Astrocyte (in vitro differentiated cells and primary cell): ENCODE measurements around the gene RPL10. TPM values are rescaled to one million over a fixed set of nuclear protein-coding genes. Genes with fewer than 3 reads are reported as not detected.

Source experiments
- DNase-seq: peaks from one replicate; pipeline ENCODE4 v3.0.0-alpha.2; 2010; ENCODE audit warnings: low read depth
- FAIRE-seq: peaks from 2 replicates; lab custom pipeline; 2011; peaks lifted over from hg19 to GRCh38; lab: Jason Lieb, UNC
- H2AFZ ChIP-seq: 2 replicates; pipeline ENCODE4 v1.6.0; 2012; ENCODE audit warnings: low read depth, low read length, inconsistent platforms
- H3K27ac ChIP-seq: 2 replicates; pipeline ENCODE4 v1.5.1; 2011; ENCODE audit warnings: low read depth, low read length, inconsistent platforms
- H3K27me3 ChIP-seq: 2 replicates; pipeline ENCODE4 v1.6.0; 2011; ENCODE audit warnings: low read length, inconsistent platforms; ENCODE audit not compliant: insufficient read depth
- H3K36me3 ChIP-seq: 2 replicates; pipeline ENCODE4 v1.5.1; 2011; ENCODE audit warnings: low read length, inconsistent platforms; ENCODE audit not compliant: insufficient read depth
- H3K4me1 ChIP-seq: 2 replicates; pipeline ENCODE4 v1.5.1; 2011; ENCODE audit warnings: low read length, inconsistent platforms; ENCODE audit not compliant: insufficient read depth
- H3K4me2 ChIP-seq: 2 replicates; pipeline ENCODE4 v1.6.0; 2012; ENCODE audit warnings: low read length, inconsistent platforms
- H3K4me3 ChIP-seq: 2 replicates; pipeline ENCODE4 v1.5.1; 2011; ENCODE audit warnings: low read depth, mild to moderate bottlenecking, low read length, inconsistent platforms; ENCODE audit not compliant: insufficient read depth
- H3K79me2 ChIP-seq: 2 replicates; pipeline ENCODE4 v1.6.0; 2012; ENCODE audit warnings: mild to moderate bottlenecking, low read length, inconsistent platforms; ENCODE audit not compliant: insufficient read depth
- H3K9ac ChIP-seq: 2 replicates; pipeline ENCODE4 v1.6.0; 2012; ENCODE audit warnings: mild to moderate bottlenecking, low read length, inconsistent platforms
- H3K9me3 ChIP-seq: 2 replicates; pipeline ENCODE4 v1.5.1; 2012; ENCODE audit warnings: low read depth, mild to moderate bottlenecking, low read length, inconsistent platforms; ENCODE audit not compliant: insufficient read depth
- H4K20me1 ChIP-seq: 2 replicates; pipeline ENCODE4 v1.6.0; 2012; ENCODE audit warnings: low read length, inconsistent platforms; ENCODE audit not compliant: insufficient read depth
- H3K27ac Mint-ChIP-seq: one replicate; pipeline ENCODE4 v1.8.0; 2021; ENCODE audit warnings: mild to moderate bottlenecking, mixed read lengths; ENCODE audit not compliant: unreplicated experiment
- H3K27me3 Mint-ChIP-seq: one replicate; pipeline ENCODE4 v1.8.0; 2021; ENCODE audit warnings: low read depth, mixed read lengths; ENCODE audit not compliant: unreplicated experiment
- H3K36me3 Mint-ChIP-seq: one replicate; pipeline ENCODE4 v1.8.0; 2021; ENCODE audit warnings: low read depth, mixed read lengths; ENCODE audit not compliant: unreplicated experiment
- H3K4me1 Mint-ChIP-seq: one replicate; pipeline ENCODE4 v1.8.0; 2021; ENCODE audit warnings: low read depth, mixed read lengths; ENCODE audit not compliant: unreplicated experiment
- H3K4me3 Mint-ChIP-seq: one replicate; pipeline ENCODE4 v1.8.0; 2021; ENCODE audit warnings: mild to moderate bottlenecking, moderate library complexity, mixed read lengths; ENCODE audit not compliant: unreplicated experiment
- H3K9me3 Mint-ChIP-seq: one replicate; pipeline ENCODE4 v1.8.0; 2021; ENCODE audit warnings: mild to moderate bottlenecking, mixed read lengths; ENCODE audit not compliant: unreplicated experiment
- CTCF ChIP-seq: IDR thresholded peaks from 2 replicates; pipeline ENCODE4 v1.5.1; 2011; ENCODE audit warnings: low read depth, mild to moderate bottlenecking, inconsistent platforms, low read length, moderate library complexity; ENCODE audit not compliant: insufficient read depth
- EZH2 ChIP-seq: IDR thresholded peaks from 2 replicates; pipeline ENCODE4 v1.6.1; 2012; ENCODE audit warnings: mild to moderate bottlenecking, low read length, inconsistent platforms; ENCODE audit not compliant: insufficient read depth
- total RNA-seq: library from RNA; stranded (reverse); gene quantifications from 2 replicates; pipeline ENCODE4 v1.2.1, GENCODE V29; 2021

The RPL10 gene
- total RNA-seq, 1 donor from 2014 or later, result 1,967 TPM

GRCh38 chrX:154355094-154355775 lies 42.9 kb upstream of the RPL10 start:
- Histone ChIP-seq H3K9ac (no peak overlapping the region), H3K79me2 (peaks cover 57% of the 10 kb centered on the region), H3K9me3 (no peaks in the 10 kb centered on the region), H2AFZ (no peak overlapping the region), H3K27ac (no peak overlapping the region), H3K4me2 (no peak overlapping the region), H3K4me1 (no peaks in the 10 kb centered on the region), H3K27me3 (no peaks in the 10 kb centered on the region), H3K4me3 (no peak overlapping the region), H3K36me3 (peaks cover 17% of the 10 kb centered on the region), H4K20me1 (peaks cover 100% of the 10 kb centered on the region)
- Mint-ChIP-seq H3K27me3 (no peaks in the 10 kb centered on the region), H3K36me3 (peaks cover 6% of the 10 kb centered on the region), H3K27ac (no peak overlapping the region), H3K9me3 (no peaks in the 10 kb centered on the region), H3K4me1 (peaks cover 4% of the 10 kb centered on the region), H3K4me3 (no peak overlapping the region)
- no peak for DNase-seq
- no peak for FAIRE-seq
- TF ChIP-seq EZH2 (no peak), CTCF (no peak)

GRCh38 chrX:154355776-154356140 lies 42.4 kb upstream of the RPL10 start:
- Histone ChIP-seq H3K4me2 (no peak overlapping the region), H3K9me3 (no peaks in the 10 kb centered on the region), H2AFZ (no peak overlapping the region), H3K9ac (no peak overlapping the region), H3K36me3 (peaks cover 17% of the 10 kb centered on the region), H3K79me2 (peaks cover 61% of the 10 kb centered on the region), H3K4me3 (no peak overlapping the region), H3K27me3 (no peaks in the 10 kb centered on the region), H3K27ac (no peak overlapping the region), H3K4me1 (no peaks in the 10 kb centered on the region), H4K20me1 (peaks cover 100% of the 10 kb centered on the region)
- H3K27me3 Mint-ChIP-seq, result no peaks in the 10 kb centered on the region
- no peak overlapping the region for H3K27ac Mint-ChIP-seq
- DNase-seq (no peak), FAIRE-seq (no peak)
- peaks cover 5% of the 10 kb centered on the region for H3K4me1 Mint-ChIP-seq
- no peaks in the 10 kb centered on the region for H3K9me3 Mint-ChIP-seq
- H3K4me3 Mint-ChIP-seq, result no peak overlapping the region
- TF ChIP-seq CTCF (no peak), EZH2 (no peak)
- peaks cover 6% of the 10 kb centered on the region for H3K36me3 Mint-ChIP-seq

GRCh38 chrX:154356596-154356995 lies 41.6 kb upstream of the RPL10 start:
- peaks cover 20% of the 10 kb centered on the region for H3K36me3 ChIP-seq
- H3K27me3 ChIP-seq, result no peaks in the 10 kb centered on the region
- DNase-seq (no peak), FAIRE-seq (no peak)
- H4K20me1 ChIP-seq, result peaks cover 98% of the 10 kb centered on the region
- peaks cover 67% of the 10 kb centered on the region for H3K79me2 ChIP-seq
- no peak overlapping the region for H3K4me3 Mint-ChIP-seq
- TF ChIP-seq CTCF (no peak), EZH2 (no peak)
- H3K9me3 ChIP-seq, result no peaks in the 10 kb centered on the region
- peaks cover 7% of the 10 kb centered on the region for H3K4me1 Mint-ChIP-seq
- no peaks in the 10 kb centered on the region for H3K4me1 ChIP-seq
- no peak overlapping the region for H3K27ac ChIP-seq
- H3K27ac Mint-ChIP-seq, result peak overlapping the region; percentile 62
- H3K36me3 Mint-ChIP-seq, result peaks cover 5% of the 10 kb centered on the region
- H3K4me3 ChIP-seq, result no peak overlapping the region
- H3K27me3 Mint-ChIP-seq, result no peaks in the 10 kb centered on the region
- H2AFZ ChIP-seq, result no peak overlapping the region
- no peaks in the 10 kb centered on the region for H3K9me3 Mint-ChIP-seq
- H3K4me2 ChIP-seq, result peak overlapping the region; percentile 19
- H3K9ac ChIP-seq, result no peak overlapping the region
